ENCODE data around the gene FBXO15. TPM values are rescaled to one million over a fixed set of nuclear protein-coding genes. Genes with fewer than 3 reads are reported as not detected.

The FBXO15 gene
- total and polyA plus RNA-seq, 2 of the 8 experiments (the other 6 are each of a cell fraction or from before 2014, with no cell fraction given): 0.84 to 0.85 TPM

DNA sequence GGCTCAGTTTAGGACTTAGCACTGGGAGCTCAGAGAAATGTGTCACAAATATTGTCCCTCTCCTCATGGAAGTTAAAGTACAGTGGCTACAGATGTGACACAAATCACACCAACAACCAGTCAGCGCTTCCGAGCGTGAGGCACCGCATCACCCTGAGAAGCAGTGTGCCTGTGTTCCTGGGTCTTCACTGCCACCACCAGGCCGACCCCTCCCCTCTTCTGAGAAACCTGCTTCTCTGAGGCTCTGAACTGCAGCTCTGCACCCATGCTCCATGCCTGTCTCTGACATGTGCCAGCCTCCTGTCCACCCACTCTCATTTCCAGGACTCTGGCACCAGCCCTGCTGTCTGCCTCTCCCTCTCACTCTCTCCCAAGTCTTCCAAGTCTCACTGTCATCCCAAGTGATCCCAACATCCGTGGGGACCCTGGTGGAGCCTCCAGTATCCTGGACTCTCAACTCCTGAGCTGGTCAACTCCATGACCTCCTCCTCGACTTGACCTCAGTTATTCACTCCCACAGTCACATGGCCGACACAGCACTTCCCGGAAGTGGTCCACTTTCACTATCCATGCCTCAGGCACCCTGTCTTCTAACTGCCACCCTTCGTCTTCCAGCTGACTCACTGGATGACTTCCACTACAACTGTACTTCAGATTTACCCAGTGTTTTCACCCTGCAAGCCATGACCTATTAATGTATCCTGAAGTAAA, 73.5 kb downstream of the FBXO15 start:
- H3K23ac ChIP-seq (ENCODE audit: insufficient read length): no peak overlapping the region
- no peak overlapping the region for H4K8ac ChIP-seq (ENCODE audit: extremely low read depth, insufficient read depth, low read length)
- no peak overlapping the region for H2AFZ ChIP-seq (ENCODE audit: low read length)
- no peaks in the 10 kb centered on the region; the same call in 1 of the 2 replicates for H3K23me2 ChIP-seq (ENCODE audit: low read depth, low read length)
- 91% methylated on average over 10 of the region's 10 CpGs; no CpG with 5 or more reads in 1 of the 2 experiments for WGBS, 2 experiments (ENCODE audit: extremely low coverage in 1 of 2, insufficient coverage in 1 of 2, insufficient read length in 1 of 2, insufficient replicate concordance in 2 of 2, low coverage in 1 of 2, low lambda C conversion rate in 2 of 2, missing lambda C conversion rate in 1 of 2)
- no peaks in the 10 kb centered on the region for H3K27me3 ChIP-seq (replicated peaks in 1 of 4; ENCODE audit: control insufficient read depth in 3 of 4, extremely low read depth in 1 of 4, insufficient read depth in 3 of 4, low read length in 3 of 4)
- H3K14ac ChIP-seq (ENCODE audit: insufficient read length): no peak overlapping the region
- H3K79me1 ChIP-seq (ENCODE audit: low read depth, low read length): no peaks in the 10 kb centered on the region
- no peaks in the 10 kb centered on the region for H3K9me3 ChIP-seq (ENCODE audit: insufficient read depth in 2 of 2, low read depth in 1 of 2, low read length in 1 of 2)
- no peak overlapping the region for H2AK5ac ChIP-seq (ENCODE audit: low read depth, low read length)
- H4K5ac ChIP-seq (ENCODE audit: insufficient read length, low read depth, low read length): no peak overlapping the region
- no peaks in the 10 kb centered on the region for H3K79me2 ChIP-seq (ENCODE audit: control insufficient read depth in 1 of 2, insufficient read depth in 2 of 2, low read length in 2 of 2)
- TF ChIP-seq NANOG (IDR thresholded peaks at IDR 0.05; ENCODE audit: insufficient read depth, low read depth, low read length, poor library complexity, severe bottlenecking) (no peak), CTCF (IDR thresholded peaks at IDR 0.05; ENCODE audit: control extremely low read depth in 1 of 3, insufficient read depth in 1 of 3, low read depth in 1 of 3, low read length in 3 of 3) (peak in 1 of 3 experiments; percentile 21; a peak in 1 of 4 replicates), CBX8 (IDR thresholded peaks at IDR 0.05; ENCODE audit: borderline replicate concordance, low read depth, low read length) (no peak), RAD21 (IDR thresholded peaks at IDR 0.05 in 1 of 2, conservative IDR thresholded peaks at IDR 0.05 in 1 of 2; ENCODE audit: low read depth in 2 of 2, low read length in 2 of 2) (peak; percentile 25 to 29; a peak in 3 of 4 replicates)
- H2BK20ac ChIP-seq (ENCODE audit: low read length): no peak overlapping the region
- DNase-seq (ENCODE audit: low read depth in 1 of 2, low spot score in 2 of 2) (no peak), FAIRE-seq (no peak)
- no peak overlapping the region for H3K4ac ChIP-seq (replicated peaks; ENCODE audit: insufficient read length, low read depth, low read length)
- no peak overlapping the region for H3K27ac ChIP-seq (ENCODE audit: low read depth, low read length)
- POLR2A ChIA-PET (ENCODE audit: partially characterized antibody): no interaction called here
- H3K36me3 ChIP-seq (ENCODE audit: control insufficient read depth in 2 of 4, insufficient read depth in 4 of 4, low read length in 3 of 4): no peaks in the 10 kb centered on the region
- H4K20me1 ChIP-seq (replicated peaks in 1 of 2; ENCODE audit: control insufficient read depth in 1 of 2, insufficient read depth in 2 of 2, low read length in 2 of 2): no peaks in the 10 kb centered on the region
- no peak overlapping the region for H2BK120ac ChIP-seq (replicated peaks; ENCODE audit: low read depth, low read length)
- H3K4me1 ChIP-seq (replicated peaks in 1 of 4; ENCODE audit: control insufficient read depth in 3 of 4, insufficient read depth in 4 of 4, low read length in 3 of 4): peaks cover 0 to 2% (median 0%) of the 10 kb centered on the region in 4 experiments; a peak in 2 of 7 replicates
- H3K9ac ChIP-seq (replicated peaks in 1 of 4; ENCODE audit: extremely low read depth in 1 of 4, low read depth in 3 of 4, low read length in 3 of 4): no peak overlapping the region
- no peak overlapping the region for H3K56ac ChIP-seq (replicated peaks; ENCODE audit: insufficient read length, low read depth, low read length)
- CTCF ChIA-PET (ENCODE audit: partially characterized antibody): interaction anchor here (1.1 to 2.3 kb wide), 3 partner anchors 9 to 127 kb away, joined by 3 to 11 read pairs (median 7); no protein-coding TSS in a partner anchor
- H2BK5ac ChIP-seq (ENCODE audit: low read depth, low read length): no peak overlapping the region
- no peak overlapping the region for H3K18ac ChIP-seq (ENCODE audit: extremely low read depth, low read length)
- H3K4me3 ChIP-seq (ENCODE audit: extremely low read depth in 1 of 4, insufficient read depth in 2 of 4, low read depth in 3 of 4, low read length in 4 of 4): no peak overlapping the region
- H4K91ac ChIP-seq (replicated peaks; ENCODE audit: insufficient read length, low read length): no peak overlapping the region
- no peak overlapping the region for H3K4me2 ChIP-seq (ENCODE audit: insufficient read depth in 1 of 2, low read depth in 2 of 2, low read length in 2 of 2)
- no peak overlapping the region for H2BK12ac ChIP-seq (ENCODE audit: low read depth, low read length)
- H2BK15ac ChIP-seq (ENCODE audit: low read length): no peak overlapping the region
